GM12891 (cell line): ENCODE results near the gene C18orf63.

Experiments
- PAX5 ChIP-seq: IDR thresholded peaks from 2 replicates; pipeline ENCODE4 v1.6.1; 2011; ENCODE audit warnings: low read length, moderate library complexity, mild to moderate bottlenecking; ENCODE audit not compliant: insufficient read depth, severe bottlenecking
- POLR2A ChIP-seq: IDR thresholded peaks from 2 replicates; pipeline ENCODE4 v1.6.1; 2011; ENCODE audit warnings: low read depth, low read length, control low read depth
- POLR2AphosphoS5 ChIP-seq: IDR thresholded peaks from 2 replicates; pipeline ENCODE4 v1.6.1; 2011; ENCODE audit warnings: low read depth, low read length, control low read depth
- POU2F2 ChIP-seq: IDR thresholded peaks from 2 replicates; pipeline ENCODE4 v1.6.1; 2011; ENCODE audit warnings: low read depth, mild to moderate bottlenecking, control low read depth, low read length, moderate library complexity
- SPI1 ChIP-seq: IDR thresholded peaks from 2 replicates; pipeline ENCODE4 v1.6.1; 2011; ENCODE audit warnings: low read depth, low read length, control low read depth

- TF ChIP-seq POLR2A (no peak), POLR2AphosphoS5 (no peak), PAX5 (no peak), SPI1 (peak; percentile 83), POU2F2 (no peak)
Observed at GRCh38 chr18:74334242-74334893, 18.7 kb downstream of the C18orf63 start.
